Body of pancreas (tissue), 4 donors: ENCODE data around the gene SSH2.

Experiments
- POLR2A ChIP-seq, 3 donors: fragments of 450-650 bp; IDR thresholded peaks; one replicate each; pipeline ENCODE4 v1.6.1; 2016; ENCODE audit warnings: antibody characterized with exemption in 3 of 3, mild to moderate bottlenecking in 2 of 3
- TF ChIP-seq, protein P1 (sequence below), 7 experiments: fragments of 450-650 bp in 4 of 7; fragments of 200-600 bp in 3 of 7; sonication (generic) in 3 of 7; IDR thresholded peaks; one replicate each; pipeline ENCODE4 v1.5.1; 2016 to 2019; ENCODE audit warnings: antibody characterized with exemption in 7 of 7

DNA sequence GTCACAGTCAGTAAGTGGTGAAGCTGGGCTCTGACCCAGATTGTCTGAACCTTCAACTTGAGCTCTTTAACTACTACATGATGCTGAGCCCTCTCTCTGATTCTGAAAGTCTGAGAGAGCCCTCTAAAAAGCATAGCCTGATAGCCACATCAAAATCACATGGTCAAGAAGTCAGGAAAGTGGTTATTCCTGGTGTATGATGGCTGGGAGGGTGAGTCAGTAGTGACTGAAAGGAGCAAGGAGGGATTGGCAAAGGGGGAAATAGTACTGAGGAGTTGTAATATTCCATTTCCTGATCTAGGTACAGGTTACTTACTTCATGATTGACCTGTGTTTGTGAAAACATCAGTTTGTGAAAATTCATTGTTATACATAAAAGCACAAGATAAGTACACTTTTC is 89.1 kb downstream of the SSH2 start:
- TF ChIP-seq, protein P1, sequence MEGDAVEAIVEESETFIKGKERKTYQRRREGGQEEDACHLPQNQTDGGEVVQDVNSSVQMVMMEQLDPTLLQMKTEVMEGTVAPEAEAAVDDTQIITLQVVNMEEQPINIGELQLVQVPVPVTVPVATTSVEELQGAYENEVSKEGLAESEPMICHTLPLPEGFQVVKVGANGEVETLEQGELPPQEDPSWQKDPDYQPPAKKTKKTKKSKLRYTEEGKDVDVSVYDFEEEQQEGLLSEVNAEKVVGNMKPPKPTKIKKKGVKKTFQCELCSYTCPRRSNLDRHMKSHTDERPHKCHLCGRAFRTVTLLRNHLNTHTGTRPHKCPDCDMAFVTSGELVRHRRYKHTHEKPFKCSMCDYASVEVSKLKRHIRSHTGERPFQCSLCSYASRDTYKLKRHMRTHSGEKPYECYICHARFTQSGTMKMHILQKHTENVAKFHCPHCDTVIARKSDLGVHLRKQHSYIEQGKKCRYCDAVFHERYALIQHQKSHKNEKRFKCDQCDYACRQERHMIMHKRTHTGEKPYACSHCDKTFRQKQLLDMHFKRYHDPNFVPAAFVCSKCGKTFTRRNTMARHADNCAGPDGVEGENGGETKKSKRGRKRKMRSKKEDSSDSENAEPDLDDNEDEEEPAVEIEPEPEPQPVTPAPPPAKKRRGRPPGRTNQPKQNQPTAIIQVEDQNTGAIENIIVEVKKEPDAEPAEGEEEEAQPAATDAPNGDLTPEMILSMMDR (IDR thresholded peaks at IDR 0.05): no peak
- no peak for TF ChIP-seq POLR2A (IDR thresholded peaks at IDR 0.05)
